HG02938 (cell line): Measurements from ENCODE around the gene TMBIM1.
"Not testable (repeated sequence)": the region's sequence is repeated elsewhere in the genome, so short reads cannot be mapped to it uniquely, and the experiment has no call there.

Source experiments
- ATAC-seq: cut with Tn5 transposase; IDR thresholded peaks from one replicate; pipeline ENCODE4 v1.9.1; 2021; ENCODE audit warnings: mild to moderate bottlenecking, moderate library complexity; ENCODE audit not compliant: unreplicated experiment

Gene TMBIM1

DNA sequence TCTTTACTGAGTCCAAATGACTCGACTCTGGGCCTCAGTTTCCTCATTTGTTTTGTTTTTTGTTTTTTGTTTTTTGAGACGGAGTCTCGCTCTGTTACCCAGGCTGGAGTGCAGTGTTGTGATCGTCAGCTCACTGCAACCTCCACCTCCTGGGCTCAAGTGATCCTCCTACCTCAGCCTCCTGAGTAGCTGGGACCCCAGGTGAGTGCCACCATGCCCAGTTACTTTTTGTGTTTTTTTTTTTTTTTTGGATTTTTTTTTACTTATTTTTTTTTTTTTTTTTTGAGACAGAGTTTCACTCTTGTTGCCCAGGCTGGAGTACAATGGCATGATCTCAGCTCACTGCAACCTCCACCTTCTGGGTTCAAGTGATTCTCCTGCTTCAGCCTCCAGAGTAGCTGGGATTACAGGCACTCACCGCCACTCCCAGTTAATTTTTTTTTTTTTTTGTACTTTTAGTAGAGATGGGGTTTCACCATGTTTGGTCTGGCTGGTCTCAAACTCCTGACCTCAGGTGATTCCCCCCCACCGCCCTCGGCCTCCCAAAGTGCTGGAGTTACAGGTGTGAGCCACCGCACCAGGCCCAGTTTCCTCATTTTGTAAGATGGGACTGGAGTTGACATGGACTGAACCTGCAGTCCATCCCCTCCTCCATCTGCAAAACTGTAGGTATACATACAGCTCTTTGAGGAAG lies 18.9 kb downstream of the TMBIM1 start:
- not testable (repeated sequence) for ATAC-seq

DNA sequence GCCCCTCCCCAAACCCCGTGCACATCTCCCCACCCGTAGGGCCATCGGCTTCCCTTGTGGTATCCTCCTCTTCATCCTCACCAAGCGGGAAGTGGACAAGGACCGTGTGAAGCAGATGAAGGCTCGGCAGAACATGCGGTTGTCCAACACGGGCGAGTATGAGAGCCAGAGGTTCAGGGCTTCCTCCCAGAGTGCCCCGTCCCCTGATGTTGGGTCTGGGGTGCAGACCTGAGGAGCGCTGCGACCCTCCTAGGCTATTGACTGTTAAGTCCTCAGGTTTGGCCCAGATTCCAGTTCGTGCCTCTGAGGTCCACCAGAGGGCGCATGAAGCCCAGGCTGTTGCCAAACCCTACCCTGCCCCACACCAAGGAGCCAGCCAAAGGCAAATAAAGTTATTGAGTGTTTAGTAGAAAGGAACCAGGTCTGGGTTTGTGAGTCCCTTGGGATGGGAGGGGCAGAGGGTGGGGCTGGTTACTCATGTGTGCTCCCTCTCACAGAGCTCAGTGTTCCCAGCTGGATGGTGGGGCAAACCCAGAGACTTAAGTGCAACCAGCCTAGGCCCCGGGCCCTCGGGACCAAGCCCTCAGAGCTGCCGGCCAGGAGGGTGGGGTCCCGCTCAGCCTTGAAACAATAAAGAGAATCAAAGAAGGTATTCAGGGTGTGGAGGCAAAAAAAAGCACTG lies 19.6 kb downstream of the TMBIM1 start:
- no peak for ATAC-seq

DNA sequence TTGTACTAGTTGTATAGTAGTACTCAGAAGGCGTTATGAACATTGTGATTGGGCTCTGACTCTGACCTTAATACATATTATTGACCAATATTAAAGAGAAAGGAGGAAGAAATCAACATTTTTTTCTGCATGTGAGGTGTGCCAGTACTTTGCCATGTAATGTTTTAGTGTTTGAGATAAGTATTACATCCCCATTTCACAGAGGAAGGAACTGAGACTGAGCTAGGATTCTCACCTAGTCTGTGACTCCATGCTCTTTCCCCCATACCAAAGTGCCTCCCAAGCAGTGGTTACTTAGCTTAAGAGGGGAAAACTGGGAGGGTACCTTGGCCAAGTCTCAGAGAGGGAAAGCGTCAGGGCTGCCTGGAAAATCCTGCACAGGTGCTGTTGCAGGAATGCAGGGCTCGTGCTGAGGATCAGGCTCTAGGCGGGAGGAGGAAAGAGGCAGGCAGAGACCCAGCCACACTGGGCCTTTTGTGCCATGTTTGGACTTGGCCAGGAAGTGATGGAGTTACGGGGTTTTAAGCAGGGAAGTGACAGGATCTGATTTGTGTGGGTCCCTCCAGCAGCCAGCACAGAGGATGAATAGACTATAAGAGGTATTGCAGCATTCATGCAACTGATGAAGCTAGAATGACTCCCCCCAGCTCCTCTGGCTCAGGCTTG lies 20.3 kb downstream of the TMBIM1 start:
- no peak for ATAC-seq

DNA sequence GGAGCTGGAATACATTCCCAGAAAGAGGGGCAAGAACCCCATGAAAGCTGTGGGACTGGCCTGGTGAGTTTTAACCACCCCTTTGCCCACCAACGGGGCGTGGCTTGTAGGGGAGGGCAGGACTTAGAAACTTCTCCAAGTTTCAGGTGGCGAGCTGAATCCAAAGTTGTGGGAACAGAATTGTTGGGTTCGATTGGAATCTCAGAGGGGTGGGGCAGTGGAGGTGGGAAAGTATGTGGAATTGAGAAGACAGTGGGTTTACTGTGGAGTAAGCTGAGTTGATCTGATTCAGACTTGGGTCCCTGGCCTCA lies 20.9 kb downstream of the TMBIM1 start:
- no peak for ATAC-seq

DNA sequence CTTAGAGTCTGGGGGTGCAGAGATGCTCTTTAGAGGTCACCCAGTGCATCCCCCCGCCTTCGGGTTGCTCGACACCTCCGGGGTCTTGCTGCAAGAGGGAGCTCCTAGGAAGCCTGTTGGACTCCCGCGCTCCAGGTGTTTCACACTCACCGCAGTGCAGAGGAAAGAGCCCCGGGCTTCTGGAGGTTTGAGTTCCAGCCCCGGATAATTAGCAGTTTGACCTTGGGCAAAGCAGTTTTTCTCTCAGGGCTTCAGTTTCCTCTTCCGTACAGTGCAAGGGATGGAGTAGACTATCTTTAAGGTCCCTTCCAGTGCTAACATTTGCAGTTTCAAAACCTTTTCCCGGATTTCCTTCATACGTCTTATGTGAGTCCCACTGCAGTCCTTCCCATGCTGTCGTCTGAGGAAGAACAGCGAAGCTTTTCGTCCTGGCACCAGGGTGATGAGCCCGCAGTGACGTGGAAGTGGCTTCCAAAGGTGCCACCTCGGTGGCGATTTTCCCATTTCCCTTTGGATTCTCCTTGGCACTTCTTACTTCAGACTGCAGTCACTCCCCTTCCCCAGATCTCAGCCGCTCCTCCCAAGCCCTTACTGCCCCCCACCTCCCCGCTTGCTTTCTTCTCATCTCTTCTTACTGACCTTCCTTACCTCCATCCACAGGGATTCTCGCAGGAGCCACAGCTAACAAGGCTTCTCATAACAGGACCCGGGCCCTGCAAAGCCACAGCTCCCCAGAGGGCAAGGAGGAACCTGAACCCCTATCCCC lies 21.4 kb downstream of the TMBIM1 start:
- no peak for ATAC-seq

DNA sequence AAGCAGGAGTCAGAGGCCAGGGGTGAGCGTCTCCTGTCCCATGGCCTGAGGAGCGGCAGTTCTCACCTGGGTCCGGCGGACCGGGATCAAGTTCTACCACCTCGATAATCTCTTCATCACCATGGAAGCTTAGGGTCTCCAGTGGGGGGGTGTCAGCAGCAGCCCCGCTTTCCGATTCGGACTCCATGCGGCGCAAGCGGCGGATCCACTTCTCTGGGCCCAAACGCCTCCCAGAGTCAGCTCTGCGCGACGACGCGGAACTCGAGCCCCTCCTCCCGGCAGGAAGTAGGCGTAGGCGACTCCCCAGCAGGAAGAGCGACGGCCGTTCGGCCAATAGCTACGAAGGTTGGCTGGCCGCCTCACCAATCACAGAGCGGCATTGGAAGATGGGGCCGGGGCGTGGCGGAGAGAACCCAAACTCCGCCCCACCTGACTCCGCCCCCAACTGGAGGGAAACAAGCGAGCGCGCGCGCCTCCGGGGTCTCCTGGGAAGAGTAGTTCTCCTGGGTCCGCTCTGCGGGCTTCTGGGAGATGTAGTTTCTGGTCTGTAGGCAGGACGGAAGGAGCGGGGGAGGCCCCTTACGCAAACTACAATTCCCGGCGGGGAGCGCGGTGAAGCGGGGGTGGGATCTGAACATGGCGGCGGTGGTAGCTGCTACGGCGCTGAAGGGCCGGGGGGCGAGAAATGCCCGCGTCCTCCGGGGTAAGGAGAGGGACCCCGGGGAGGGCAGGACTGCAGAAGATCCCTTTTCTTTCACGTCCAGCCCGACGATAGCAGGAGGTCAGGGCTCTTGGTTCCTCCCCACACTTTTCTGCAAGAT lies 22.2 kb downstream of the TMBIM1 start, which contains the start of the genes AAMP and PNKD:
AAMP (minus strand) TSS at position 238 of the 821 bp plus-strand sequence; CDS start at position 187, 51 bp downstream.
PNKD (plus strand) TSS at position 620 of the 821 bp plus-strand sequence; CDS start at position 637, 17 bp downstream.
- peak; percentile 87 for ATAC-seq

DNA sequence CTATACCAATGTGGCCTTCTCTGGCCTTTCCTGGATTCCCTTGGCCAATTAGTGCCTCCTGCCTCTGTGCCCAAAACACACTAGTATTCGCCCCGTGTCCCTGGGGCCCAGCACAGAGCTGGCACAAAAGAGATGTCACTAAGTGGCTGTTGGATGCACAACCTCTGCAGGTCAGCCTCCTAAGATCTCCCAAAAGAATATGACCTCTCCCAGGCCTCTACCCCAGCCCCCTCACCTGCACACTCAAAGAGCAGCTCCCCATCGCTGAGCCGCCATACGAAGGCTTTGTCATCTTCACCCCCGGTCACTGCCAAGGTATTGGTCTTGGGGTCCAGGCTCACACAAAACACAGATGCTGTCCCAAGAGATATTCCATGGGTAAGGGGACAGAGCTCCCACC lies 25.0 kb downstream of the TMBIM1 start:
- no peak for ATAC-seq

DNA sequence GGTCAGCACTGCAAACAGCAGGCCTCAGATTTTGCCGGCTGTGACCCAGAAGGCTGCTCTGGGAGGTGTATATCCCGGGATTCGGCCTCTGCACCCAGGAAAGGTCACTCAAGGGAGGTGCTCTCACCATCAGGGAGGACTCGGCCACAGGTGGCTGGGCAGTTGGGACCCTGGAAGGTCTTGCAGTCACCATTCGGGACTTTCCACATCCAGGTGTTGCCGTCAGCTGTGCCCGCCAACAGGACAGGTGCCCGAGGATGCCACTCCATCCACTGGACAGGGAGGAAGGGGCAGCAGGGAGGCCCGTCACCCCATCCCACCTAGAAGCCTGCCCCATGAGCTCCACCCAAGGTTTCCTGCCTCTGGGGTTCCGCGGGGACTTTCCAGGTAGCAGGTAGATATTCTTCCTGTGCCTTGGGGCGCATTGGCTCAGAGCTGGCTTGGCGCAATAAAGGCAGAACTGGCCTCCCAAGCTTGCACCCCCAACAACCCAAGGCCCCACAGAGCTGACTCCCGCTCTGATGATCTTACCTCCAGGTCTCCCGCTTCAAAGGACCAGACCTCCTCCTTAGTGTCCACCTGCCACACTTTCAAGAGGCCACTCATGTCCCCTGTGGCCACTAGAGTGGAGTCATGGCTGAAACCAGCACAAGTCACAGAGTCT lies 25.9 kb downstream of the TMBIM1 start:
- ATAC-seq = no peak

DNA sequence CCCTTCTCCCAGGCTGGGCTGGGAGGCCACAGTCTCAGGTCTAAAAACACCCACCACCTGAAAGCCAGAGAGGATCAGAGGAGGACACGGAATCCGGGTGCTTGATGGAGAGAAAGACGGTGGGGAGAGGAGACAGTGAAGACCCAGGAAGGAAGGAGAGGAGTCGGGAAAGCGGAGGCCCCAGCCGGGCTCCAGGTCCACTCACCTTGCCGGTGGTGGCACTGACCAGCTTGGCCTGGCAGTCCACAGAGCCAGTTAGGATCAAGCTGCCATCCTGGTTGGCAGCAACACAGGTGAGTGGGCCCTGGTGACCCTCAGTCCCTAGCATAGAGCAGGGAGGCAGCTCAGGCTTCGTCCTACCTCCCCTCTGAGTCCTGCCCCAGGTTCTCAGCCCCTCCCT lies 26.7 kb downstream of the TMBIM1 start:
- no peak for ATAC-seq

DNA sequence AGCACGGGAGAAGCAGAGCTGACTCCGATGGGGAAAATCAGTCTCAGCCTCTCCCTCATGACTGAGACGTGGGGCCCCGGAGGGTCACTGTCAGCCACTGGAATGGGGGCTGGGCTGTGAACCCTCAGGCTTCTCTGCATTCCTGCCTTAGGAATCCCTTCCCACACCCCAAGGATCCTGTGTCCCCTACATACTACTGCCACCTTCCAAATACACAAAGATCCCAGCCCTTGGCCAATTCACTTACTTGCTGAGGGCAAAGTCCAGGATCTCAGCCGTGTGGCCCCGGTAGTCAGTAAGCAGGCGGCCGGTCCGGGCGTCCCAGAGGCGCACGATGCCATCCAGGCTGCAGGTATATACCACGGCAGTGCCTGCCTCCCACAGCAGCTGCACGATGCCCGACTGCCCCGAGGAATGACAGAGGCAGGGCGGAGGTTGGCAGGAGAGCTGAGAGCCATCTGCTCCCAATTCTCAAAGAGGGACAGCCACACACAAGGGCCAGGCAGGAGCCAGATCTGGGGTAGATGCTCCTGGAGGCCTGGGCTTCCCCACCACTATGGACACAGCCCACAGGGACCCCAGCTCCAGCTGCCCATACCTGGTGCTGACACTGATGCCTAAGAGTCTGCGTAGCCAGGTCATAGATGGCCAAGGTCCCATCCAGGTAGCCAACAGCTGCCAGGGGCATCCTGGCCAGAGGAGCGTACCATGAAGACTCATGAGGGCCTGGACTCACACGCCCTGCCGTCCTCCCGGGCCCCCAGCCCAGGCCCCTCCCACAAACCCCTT lies 27.3 kb downstream of the TMBIM1 start:
- no peak for ATAC-seq

DNA sequence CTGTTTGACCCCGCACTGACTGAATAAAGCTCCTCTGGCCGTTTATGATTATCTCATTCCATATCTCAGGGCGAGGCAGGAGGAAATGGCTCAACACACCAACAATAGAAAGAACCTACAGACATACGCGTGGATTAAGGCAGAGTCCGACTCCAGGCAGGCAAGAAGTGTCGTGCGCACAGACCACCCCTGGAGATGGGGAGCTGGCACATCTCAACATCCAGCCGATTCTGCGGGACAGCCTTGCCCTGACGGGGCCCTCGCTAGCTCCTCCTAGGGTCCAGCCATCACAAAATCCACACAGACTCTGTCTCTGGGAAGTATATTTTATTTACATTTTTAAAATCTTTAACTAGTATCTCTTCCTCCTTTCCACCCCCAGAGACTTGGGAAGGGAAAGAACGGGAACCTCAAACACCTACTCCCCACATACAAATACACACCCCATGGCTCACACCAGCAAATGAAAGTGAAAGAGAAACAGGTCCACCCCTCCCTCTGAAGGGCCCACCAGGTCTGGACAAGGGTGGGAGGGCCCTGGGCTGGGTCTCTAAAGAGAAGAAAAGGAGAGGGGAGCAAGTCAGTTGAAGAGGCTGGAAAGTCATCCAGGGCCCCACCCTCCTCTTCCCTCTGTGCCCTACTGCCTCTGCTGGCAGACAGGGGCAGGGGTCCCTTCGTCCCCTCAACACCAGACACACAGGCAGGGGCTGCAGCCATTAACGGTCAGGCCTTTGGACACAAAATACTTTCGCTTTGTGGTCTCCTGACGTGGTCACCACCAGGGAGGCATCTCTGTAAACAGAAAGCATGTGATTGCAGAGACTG lies 28.3 kb downstream of the TMBIM1 start:
- ATAC-seq = no peak

DNA sequence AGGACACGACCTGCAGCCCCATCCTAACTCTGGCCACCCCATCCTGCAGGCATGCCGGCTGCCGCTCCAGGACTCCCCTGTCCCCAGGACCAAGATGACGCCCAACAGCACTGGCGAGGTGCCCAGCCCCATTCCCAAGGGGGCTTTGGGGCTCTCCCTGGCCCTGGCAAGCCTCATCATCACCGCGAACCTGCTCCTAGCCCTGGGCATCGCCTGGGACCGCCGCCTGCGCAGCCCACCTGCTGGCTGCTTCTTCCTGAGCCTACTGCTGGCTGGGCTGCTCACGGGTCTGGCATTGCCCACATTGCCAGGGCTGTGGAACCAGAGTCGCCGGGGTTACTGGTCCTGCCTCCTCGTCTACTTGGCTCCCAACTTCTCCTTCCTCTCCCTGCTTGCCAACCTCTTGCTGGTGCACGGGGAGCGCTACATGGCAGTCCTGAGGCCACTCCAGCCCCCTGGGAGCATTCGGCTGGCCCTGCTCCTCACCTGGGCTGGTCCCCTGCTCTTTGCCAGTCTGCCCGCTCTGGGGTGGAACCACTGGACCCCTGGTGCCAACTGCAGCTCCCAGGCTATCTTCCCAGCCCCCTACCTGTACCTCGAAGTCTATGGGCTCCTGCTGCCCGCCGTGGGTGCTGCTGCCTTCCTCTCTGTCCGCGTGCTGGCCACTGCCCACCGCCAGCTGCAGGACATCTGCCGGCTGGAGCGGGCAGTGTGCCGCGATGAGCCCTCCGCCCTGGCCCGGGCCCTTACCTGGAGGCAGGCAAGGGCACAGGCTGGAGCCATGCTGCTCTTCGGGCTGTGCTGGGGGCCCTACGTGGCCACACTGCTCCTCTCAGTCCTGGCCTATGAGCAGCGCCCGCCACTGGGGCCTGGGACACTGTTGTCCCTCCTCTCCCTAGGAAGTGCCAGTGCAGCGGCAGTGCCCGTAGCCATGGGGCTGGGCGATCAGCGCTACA lies 29.4 kb downstream of the TMBIM1 start:
- no peak for ATAC-seq

DNA sequence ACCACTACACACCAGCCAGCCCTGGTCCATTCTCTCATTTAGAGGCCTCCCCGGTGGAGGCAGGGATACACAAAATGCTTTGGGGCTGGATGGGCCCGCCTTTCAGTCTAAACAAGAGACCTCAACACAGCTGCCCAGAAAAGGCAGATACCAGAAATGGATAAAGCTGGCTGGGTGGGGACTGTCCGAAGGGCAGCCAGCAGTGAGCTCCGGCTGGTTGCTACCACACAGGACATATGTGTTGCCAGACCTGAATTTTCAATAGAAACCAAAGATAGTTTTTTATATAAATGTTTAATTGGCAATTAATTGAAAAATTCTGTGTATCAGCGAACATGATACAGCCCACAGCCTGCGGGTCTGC lies 30.1 kb downstream of the TMBIM1 start:
- ATAC-seq = no peak

DNA sequence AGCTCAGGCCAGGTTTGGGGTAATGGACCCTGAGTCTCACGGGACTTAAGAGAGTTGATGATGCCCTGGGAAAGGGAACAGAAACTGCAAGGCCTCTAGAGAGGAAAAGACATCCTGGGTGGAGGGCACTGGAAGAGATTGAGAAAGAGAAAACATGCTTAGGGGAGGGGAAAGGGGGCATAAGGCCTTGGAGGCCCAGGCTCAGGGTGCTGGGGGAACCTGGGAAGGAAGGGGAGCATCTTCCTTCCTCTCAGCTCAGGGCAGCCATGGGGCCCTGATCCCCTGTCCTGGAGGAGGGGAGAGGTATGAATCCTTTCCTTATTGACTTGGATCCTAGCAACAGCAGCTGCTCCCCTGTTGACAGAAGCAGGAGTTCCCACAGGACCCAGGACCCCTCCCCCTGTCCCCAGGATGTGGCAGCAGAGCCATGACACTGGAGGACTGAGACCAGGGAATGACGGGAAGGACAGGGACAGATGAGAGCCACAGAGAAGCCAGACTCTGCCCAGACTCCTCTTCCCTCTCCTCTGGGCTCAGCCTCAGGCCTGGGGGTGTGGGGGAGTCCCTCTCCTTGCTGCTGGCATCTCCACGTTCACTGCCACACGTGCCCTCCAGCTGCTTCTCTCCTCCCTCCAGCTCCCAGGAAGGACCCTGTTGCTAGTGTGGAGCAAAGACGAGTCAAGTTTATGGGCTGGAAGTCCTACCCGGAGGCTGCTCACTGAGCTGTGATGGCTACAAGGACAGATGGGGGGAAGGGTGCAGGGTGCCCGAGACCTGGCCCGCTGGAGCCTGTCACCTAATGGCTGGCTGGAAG lies 30.7 kb downstream of the TMBIM1 start:
- no peak for ATAC-seq

DNA sequence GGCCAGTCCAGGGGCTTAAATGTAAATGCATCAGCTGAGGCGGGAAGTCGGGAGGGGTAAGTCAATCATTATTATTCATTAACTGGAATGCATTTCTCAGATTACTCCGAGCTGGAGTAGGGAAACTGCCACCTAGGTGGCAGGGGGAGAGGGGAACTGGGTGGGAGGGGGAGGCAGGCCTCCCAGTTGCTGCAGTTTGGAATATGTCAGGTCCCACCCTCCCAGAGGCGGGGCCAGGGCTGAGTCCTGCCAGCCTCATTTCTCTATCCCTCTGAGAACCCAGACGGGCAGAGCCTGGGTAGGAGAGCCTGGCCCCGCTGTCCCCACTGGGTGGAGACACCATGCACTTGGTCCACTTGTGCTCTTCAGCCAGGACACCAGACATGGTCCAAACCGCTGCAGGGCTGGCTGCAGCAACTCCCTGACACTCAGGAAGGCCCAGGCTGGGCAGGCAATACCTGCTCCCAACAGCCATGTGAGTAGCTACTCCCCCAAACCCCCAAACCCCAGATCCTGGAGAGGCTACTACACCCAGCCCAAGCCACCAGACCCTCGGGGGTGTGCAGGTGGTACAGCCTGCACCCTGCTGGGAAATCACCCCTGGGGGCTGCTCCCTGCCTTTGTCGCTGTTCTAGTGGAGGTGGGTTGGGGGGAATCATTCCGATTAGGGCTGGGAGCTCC lies 31.4 kb downstream of the TMBIM1 start, which contains the start of gene GPBAR1:
GPBAR1 (plus strand) TSS at position 274 of the 681 bp plus-strand sequence. CDS start 1,710 bp downstream, outside the sequence.
- no peak for ATAC-seq

DNA sequence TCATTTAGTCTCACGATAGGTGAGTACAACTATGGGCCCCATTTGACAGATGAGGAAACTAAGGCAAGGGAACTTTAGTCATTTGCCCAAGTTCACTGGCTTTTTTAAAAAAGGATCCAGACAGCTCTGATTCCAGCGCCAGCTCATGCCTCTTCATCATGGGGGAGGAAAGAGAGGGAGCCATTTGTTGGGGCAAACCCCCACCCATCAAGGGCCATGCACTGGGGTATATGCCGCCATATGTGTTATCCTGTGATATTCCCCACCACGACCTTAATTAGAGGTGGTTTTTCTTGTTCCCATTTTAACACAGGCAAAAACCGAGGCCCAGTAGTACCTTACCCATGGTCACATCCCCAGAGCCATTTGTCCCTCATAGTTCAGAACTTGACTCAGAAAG lies 32.1 kb downstream of the TMBIM1 start:
- no peak for ATAC-seq
